Epithelial cell of proximal tubule (primary cell): ENCODE results near the gene ECM2. TPM values are rescaled to one million over a fixed set of nuclear protein-coding genes. Genes with fewer than 3 reads are reported as not detected.

Source experiments
- DNase-seq: peaks from one replicate; pipeline ENCODE4 v3.0.0-alpha.2; 2011; ENCODE audit warnings: low read depth
- H3K4me3 ChIP-seq: 2 replicates; pipeline ENCODE4 v1.5.1; 2011; ENCODE audit warnings: low read depth, mild to moderate bottlenecking, low read length
- total RNA-seq: library from RNA; depleted of rRNA; stranded (reverse); fragments of >200 nt; gene quantifications from 2 replicates; pipeline ENCODE4 v1.2.3, GENCODE V29; 2015
- TF ChIP-seq, protein P1 (sequence below): conservative IDR thresholded peaks from 2 replicates; pipeline ENCODE4 v1.5.1; 2012; ENCODE audit warnings: low read depth, mild to moderate bottlenecking, low read length

ECM2 gene
- total RNA-seq, 1 donor from 2014 or later, result not detected

DNA sequence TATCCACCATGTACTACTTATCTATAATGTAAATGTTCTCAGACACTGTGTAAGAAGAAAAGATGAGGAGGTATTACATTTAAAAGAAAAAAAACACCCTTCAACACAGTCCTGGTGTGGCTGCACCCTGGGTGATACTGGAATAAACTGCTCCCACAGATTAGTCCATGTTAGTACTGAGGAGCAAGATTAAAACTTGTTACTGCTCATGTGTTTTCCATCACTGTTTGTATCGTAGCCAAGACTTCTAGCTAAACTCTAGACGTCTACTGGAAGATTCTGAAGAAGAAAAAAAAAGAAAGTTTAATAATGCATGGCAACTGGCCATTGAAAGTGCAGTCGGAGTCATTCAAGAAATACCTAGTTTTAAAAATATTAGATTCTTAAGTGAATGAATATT lies 53.5 kb downstream of the ECM2 start, which contains the start of gene ASPN:
Gene ASPN, minus strand, starts transcription at position 178 of the 400 bp plus-strand sequence.
- TF ChIP-seq, protein P1, sequence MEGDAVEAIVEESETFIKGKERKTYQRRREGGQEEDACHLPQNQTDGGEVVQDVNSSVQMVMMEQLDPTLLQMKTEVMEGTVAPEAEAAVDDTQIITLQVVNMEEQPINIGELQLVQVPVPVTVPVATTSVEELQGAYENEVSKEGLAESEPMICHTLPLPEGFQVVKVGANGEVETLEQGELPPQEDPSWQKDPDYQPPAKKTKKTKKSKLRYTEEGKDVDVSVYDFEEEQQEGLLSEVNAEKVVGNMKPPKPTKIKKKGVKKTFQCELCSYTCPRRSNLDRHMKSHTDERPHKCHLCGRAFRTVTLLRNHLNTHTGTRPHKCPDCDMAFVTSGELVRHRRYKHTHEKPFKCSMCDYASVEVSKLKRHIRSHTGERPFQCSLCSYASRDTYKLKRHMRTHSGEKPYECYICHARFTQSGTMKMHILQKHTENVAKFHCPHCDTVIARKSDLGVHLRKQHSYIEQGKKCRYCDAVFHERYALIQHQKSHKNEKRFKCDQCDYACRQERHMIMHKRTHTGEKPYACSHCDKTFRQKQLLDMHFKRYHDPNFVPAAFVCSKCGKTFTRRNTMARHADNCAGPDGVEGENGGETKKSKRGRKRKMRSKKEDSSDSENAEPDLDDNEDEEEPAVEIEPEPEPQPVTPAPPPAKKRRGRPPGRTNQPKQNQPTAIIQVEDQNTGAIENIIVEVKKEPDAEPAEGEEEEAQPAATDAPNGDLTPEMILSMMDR, result no peak
- no peak within 1 kb of the TSS for H3K4me3 ChIP-seq
- no peak for DNase-seq

DNA sequence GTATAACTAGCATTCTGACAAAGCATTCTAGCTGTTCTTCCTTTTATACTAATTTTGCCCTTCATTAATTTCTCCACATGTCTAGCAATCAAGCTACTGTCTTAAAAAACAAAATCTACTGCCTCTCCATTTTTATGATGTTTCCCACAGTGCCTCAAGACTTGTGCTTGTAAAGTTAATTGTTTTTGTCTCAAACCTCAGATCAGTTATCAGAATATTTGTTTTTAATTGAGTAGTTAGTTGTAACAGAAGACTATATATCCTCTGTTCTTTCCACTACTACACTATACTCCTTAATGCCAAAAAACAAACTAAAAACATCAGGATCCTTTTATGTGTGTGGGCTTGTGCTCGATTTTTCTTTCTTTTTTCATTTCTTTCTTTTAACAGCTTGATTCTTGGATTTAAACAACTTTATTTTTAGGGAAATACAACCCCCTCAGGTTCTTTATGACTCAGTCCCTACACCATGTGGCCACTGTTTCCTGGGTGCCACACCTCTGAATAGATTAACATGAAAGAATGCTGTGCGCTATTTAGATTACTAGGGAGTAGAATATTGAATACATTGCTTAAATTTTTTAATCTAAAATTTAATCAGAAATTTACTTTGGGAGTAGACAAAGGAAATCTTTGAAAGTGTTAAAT lies 54.7 kb downstream of the ECM2 start:
- DNase-seq, result no peak
- H3K4me3 ChIP-seq, result no peak overlapping the region

DNA sequence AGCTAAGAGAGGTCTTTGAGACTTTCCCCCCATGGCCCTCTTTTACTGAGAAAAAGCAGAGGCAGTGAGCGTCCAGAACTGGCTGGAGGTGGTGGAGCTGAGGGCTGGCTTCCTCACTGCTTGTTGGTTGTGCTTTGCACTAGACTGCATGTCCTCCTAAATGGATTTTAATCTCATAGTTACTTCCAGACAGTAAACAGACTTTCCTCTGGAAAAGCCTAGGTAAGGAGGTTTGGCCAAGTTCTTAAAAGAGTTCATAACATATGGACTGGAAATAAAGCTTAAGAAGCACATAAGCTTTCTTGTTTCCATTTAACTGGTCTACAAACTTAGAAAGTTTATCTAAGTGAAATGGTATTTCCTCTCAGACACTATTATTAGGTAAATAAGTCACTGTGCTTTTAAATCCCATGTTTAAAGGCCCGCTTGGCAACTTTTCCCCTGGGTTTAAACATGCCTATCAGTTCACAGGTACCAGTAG lies 55.5 kb downstream of the ECM2 start:
- TF ChIP-seq, protein P1, result no peak
- no peak overlapping the region for H3K4me3 ChIP-seq
- no peak for DNase-seq

More for the DNA sequence above, 54.7 kb downstream of the ECM2 start:
- TF ChIP-seq, protein P1, result no peak

DNA sequence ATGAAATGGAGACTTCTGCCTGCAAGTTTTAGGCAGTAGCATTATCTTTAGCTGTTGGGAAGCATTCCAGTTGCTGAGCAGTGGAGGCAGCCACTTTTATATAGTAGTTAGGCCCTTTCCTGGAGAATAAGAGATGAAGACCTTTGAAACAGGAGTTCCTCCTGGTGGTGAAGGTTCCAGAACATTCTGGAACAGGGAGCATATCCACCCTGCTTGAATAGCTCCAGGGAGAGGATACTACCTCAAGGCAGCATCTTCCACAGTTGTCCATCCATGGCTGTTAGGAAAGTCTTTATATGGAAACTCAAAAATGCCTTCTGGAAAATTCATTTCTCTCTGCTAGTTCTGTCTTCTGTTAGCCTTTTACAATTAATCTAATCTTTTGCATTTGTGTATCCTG lies 56.4 kb downstream of the ECM2 start:
- no peak for DNase-seq
- TF ChIP-seq, protein P1, result no peak
- H3K4me3 ChIP-seq, result no peak overlapping the region

DNA sequence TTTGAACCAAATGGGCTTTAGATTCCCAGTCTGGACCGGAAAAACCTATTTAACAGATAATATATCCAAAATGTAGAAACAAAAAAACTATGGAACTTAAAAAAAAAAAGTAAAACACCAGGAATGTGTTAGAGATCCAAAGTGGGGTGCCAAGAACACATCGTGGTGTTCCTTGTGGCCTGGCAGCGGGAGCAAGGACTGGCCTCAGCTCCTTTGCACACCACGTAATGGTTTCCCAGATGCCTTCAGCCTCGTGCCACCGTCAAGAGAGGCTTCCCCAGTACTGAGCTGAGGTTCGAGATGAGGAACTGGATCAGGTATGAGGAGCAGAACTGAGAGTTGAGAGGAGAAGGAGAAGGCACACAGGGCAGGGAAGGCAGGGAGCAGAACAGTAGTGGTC lies 57.0 kb downstream of the ECM2 start:
- no peak for DNase-seq
- H3K4me3 ChIP-seq, result no peak overlapping the region
- TF ChIP-seq, protein P1, result no peak

DNA sequence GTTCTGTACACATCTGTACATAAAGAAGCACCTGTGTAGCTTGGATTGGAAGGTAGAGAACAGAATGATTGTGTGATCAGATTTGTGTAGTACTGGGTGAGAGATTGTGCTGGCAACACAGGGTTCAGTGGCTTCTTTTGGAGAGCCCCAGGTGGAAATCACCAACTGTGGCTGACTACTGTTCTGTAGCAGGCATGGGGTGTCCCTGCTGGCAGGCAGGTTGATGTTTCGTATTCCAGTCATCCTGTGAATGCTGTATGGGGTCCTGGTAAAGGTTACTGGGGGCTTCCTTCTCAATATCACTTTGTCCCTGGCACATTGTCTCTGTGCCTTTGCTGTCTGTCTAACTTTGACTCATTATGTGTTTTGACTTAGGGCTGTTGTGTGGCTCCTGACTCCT lies 58.8 kb downstream of the ECM2 start:
- no peak overlapping the region for H3K4me3 ChIP-seq
- TF ChIP-seq, protein P1, result no peak
- no peak for DNase-seq

DNA sequence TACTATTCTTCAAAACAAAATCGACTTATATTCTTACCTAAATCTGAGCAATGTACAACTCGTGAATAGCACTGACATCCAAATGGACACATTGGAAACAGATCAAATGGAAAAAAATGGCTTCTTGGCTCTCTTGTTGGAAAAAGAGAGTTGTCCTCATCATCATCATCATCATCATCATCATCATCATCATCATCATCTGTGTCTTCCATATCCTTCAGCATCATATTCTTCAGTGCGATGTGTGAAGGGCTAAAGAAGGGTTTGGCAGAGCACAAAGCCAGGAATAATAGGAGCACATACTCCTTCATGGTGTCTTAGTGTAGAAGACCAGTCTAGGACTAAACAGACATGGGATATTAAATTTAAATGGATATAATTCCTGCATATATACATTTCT lies 61.2 kb downstream of the ECM2 start:
- H3K4me3 ChIP-seq, result no peak overlapping the region
- TF ChIP-seq, protein P1, result no peak
- DNase-seq, result no peak
